MM.1S (cell line): ENCODE results near the gene HPCAL1.

Experiments used
- EZH2 ChIP-seq: fragments of 300-600 bp; sonication (generic); optimal IDR thresholded peaks from 2 replicates; pipeline ENCODE3; 2017; ENCODE audit warnings: low read depth, mild to moderate bottlenecking, antibody characterized with exemption, low read length, mixed read lengths
- EZH2phosphoT487 ChIP-seq: fragments of 300-600 bp; sonication (generic); IDR thresholded peaks from 2 replicates; pipeline ENCODE4 v1.6.1; 2018; ENCODE audit warnings: antibody characterized with exemption, low read length
- TF ChIP-seq, protein P1 (sequence below): fragments of 300-600 bp; sonication (generic); IDR thresholded peaks from 2 replicates; pipeline ENCODE4 v1.5.1; 2016; ENCODE audit warnings: antibody characterized with exemption, low read length, mixed read lengths

DNA sequence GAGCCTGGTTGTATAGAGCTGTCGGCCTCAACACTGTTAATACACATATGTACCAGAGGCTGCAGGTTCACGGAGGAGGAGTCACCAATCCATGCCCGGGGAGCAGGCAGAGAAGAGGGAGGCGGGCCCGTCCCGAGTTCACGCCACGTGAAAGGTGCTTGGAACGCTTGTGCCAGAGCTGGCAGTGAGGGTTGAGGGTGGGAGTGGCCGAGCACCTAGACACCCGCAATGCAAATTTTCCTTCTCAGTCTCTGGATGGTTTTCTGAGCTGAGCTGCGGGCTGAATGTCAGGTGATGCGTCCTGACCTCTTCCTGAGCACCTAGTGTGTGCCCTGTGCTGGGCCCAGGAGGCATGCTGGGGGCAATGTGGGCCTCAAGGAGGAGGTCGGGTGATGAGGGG is 93.2 kb downstream of the HPCAL1 start:
- TF ChIP-seq, protein P1, sequence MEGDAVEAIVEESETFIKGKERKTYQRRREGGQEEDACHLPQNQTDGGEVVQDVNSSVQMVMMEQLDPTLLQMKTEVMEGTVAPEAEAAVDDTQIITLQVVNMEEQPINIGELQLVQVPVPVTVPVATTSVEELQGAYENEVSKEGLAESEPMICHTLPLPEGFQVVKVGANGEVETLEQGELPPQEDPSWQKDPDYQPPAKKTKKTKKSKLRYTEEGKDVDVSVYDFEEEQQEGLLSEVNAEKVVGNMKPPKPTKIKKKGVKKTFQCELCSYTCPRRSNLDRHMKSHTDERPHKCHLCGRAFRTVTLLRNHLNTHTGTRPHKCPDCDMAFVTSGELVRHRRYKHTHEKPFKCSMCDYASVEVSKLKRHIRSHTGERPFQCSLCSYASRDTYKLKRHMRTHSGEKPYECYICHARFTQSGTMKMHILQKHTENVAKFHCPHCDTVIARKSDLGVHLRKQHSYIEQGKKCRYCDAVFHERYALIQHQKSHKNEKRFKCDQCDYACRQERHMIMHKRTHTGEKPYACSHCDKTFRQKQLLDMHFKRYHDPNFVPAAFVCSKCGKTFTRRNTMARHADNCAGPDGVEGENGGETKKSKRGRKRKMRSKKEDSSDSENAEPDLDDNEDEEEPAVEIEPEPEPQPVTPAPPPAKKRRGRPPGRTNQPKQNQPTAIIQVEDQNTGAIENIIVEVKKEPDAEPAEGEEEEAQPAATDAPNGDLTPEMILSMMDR: no peak
- no peak for TF ChIP-seq EZH2
- no peak for TF ChIP-seq EZH2phosphoT487
